HG03432 (cell line): ENCODE data around the gene QRICH1.
A peak's percentile ranks its signal among the peaks of the same experiment; 100 is the strongest.

Experiments used
- ATAC-seq: cut with Tn5 transposase; IDR thresholded peaks from one replicate; pipeline ENCODE4 v1.9.1; 2021; ENCODE audit warnings: mild to moderate bottlenecking, moderate library complexity; ENCODE audit not compliant: unreplicated experiment

Gene QRICH1

GRCh38 chr3:48999085-48999858 is 94.6 kb downstream of the QRICH1 start:
- ATAC-seq: no peak

- ATAC-seq: no peak
Observed at GRCh38 chr3:48997714-48998637, 95.9 kb downstream of the QRICH1 start.

DNA sequence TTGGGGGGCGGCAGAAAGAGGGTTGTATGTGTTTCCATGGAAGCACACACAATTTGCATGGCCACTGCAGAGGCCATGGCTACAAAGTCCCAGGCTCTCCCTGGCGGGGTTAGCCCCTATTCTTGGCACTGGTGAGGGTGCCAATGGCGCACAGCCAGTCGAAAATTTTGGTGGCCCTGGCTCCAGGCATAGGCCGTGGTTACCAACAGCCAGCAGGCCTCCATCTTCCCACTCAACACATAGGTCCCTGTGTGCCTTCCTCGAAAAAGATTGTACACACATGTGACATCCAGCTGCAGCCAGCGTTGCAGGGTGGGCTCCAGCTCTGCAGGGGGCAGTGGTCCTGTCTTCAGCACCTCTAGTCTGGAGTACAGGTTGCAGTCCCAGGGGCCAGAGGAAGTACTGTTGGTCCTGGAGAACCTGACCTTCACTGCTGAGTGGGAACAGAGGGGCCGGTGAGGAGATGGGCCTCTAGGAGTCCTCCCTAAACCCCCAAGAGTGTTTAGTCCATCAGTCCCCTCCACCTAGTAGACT is 96.7 kb downstream of the QRICH1 start:
- no peak for ATAC-seq

- ATAC-seq: no peak
Observed at GRCh38 chr3:48996640-48997039, 97.2 kb downstream of the QRICH1 start.

GRCh38 chr3:48993834-48994233 is 100.0 kb downstream of the QRICH1 start:
- ATAC-seq: no peak

DNA sequence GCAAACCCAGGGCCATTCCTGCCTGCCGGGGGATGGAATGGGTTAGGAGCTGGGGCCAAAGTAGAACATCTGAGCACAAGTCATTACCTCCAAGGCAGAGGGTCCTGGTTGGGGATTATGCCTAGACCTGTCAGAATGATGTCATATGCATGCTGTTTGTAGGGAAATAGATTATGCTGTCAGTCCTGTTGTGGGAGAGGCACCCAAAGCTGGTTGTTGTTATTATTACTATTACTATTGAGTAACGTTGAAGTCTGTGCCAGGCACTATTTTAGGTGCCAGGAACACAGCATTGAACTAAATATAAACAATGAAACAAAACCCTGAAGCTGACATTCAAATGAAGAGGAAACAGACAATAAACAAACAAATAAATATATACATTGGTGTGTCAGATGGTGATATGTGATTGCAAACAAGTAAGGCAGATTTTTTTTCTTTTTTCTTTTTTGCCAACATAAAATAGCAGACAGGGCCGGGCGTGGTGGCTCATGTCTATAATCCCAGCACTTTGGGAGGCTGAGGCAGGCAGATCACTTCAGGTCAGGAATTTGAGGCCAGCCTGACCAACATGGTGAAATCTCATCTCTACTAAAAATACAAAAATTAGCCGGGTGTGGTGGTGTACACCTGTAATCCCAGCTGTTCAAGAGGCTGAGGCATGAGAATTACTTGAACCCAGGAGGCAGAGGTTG is 101.9 kb downstream of the QRICH1 start:
- ATAC-seq: no peak

- no peak for ATAC-seq
Observed at GRCh38 chr3:48990636-48991469, 103.0 kb downstream of the QRICH1 start.

DNA sequence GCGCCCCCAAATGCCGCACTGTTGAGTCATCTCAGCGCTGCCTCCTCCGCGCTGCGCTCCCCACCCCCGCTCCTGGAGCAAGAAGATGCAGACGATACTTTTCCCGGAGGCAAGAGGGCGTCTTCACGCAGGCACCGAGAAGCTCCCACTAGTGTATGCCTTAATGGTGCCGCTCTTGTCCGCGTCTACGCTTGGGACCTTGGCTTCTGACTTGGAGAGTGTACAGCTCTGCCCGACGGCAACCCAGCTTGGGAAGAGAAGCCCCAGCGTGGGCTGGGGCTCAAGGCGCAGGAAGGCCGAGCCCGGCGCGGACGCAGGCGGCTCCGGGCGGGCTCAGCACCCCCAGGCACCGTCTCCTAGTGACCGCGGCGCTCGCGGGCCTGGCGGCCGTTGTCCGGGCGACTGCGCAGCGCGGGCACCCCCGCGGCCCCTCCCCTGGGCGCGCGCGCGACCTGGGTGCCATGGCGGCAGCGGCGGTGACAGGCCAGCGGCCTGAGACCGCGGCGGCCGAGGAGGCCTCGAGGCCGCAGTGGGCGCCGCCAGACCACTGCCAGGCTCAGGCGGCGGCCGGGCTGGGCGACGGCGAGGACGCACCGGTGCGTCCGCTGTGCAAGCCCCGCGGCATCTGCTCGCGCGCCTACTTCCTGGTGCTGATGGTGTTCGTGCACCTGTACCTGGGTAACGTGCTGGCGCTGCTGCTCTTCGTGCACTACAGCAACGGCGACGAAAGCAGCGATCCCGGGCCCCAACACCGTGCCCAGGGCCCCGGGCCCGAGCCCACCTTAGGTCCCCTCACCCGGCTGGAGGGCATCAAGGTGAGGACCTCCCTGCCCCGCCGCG is 103.9 kb downstream of the QRICH1 start, which contains the start of gene P4HTM:
Gene P4HTM (plus strand): TSS at position 446 of the 840 bp plus-strand sequence. CDS start 16 bp downstream, at position 462.
- ATAC-seq: peak; percentile 69

DNA sequence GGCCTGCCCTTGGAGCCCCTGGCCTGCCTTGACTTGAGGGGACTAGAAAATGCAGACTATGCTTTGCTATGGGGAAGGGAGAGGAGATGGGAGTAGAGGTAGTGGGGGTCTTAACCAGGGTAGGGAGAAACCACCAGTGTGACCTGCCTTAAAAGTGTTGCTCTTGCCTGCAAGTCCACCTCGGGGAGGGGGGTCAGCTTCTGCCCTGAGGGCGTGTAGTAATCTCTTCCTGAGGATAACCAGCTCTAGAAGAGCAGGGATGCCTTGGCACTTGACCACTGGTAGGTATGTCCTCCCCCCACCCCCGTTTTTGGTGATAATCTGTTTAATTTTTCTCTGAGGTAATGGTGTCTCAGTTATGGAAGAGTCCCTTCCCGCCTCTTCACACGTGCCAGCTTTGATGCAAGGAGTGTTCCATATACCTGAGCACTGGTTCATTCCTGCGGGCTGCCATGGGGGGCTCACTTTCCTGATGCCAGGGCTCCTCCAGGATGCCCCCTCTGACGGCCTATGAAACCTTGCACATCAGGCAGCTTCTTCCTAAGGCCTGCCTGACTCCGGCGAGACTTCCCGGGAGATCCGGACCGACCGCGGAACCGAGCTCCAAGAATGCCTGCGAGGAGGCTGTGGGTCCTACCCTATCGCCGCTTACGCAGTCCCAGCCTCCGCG is 104.6 kb downstream of the QRICH1 start:
- no peak for ATAC-seq

DNA sequence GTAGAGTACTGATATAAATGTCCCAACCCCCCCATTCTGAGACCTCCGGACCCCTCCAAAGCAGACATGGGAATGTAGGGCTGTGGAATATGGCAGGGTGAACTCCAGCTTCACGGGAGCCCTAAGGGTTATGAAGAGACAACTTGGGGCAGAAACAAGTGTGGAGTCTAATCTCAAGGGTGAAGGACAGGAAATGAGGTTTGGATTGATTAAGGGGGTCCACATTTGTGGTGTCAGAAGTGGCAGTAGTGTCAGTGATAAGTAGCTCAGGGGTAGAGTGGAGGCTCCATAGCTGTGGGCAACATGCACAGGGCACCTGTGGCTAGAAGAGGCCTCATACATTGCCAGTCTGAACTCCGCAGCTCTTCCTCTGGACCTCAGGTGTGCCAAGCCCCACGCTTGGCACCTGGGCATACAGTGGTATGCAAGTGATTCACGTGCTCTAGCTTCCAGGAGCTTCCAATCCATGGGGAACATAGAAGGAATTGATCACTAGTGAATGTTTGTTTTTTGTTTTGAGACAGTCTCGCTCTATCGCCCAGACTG is 108.0 kb downstream of the QRICH1 start:
- no peak for ATAC-seq

DNA sequence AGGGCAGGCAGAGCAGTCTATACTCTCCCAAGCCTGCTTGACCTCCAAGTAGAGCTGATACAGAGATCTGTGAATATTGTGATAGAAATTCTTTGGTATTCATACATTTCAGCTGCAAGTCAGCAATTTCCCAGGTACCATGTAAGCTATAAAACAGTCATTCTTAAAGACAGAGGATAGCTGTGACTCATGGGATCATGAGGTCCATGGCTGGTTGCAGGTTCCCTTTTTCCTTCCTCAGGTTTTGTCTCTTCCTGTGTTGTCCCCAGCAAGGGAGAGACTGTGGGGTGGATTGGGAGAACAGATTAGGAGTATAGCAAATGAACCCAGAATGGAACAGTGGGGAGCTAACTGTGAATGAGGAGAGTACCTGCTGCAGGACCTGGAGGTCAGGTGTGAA is 109.2 kb downstream of the QRICH1 start:
- no peak for ATAC-seq

GRCh38 chr3:48983096-48983495 is 110.8 kb downstream of the QRICH1 start:
- ATAC-seq: no peak

- ATAC-seq: no peak
Observed at GRCh38 chr3:48982686-48983085, 111.2 kb downstream of the QRICH1 start.

DNA sequence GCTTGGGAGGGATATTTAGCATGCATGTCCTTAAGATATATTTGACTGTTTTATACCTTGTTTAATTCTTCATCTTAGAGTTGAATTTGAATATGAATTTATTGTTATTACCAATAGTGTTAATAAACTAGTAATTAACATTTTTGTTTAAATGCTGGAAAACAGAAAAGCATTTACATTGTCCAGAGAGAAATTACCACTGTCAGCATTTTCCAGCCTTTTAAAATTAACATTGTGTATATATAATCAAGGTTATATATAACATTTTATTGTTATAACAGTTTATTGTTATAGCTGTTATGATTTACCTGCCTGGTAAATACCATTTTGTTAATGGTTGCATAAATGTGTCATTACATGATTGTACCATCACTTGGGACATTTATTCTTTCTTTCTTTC is 111.9 kb downstream of the QRICH1 start:
- ATAC-seq: no peak

DNA sequence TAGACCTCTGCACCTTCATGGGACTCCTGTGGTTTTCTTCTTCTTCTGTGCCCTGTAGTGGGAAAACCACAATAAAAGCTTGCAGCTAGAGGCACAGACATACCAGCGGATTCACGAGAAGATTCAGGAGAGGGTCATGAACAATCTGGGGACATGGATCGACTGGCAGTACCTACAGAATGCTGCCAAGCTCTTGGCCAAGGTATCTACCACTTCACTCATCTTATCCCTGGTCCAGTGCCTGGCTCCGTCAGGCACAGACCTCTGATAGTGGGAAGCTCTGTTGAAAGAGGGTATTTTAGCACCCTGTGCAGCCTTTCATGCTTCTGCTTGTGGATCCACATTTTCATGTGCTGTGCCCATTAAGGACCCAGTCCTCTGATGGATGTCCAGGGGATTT is 113.6 kb downstream of the QRICH1 start:
- no peak for ATAC-seq
